Measurements from ENCODE around the gene EXOC2.

Gene EXOC2

DNA sequence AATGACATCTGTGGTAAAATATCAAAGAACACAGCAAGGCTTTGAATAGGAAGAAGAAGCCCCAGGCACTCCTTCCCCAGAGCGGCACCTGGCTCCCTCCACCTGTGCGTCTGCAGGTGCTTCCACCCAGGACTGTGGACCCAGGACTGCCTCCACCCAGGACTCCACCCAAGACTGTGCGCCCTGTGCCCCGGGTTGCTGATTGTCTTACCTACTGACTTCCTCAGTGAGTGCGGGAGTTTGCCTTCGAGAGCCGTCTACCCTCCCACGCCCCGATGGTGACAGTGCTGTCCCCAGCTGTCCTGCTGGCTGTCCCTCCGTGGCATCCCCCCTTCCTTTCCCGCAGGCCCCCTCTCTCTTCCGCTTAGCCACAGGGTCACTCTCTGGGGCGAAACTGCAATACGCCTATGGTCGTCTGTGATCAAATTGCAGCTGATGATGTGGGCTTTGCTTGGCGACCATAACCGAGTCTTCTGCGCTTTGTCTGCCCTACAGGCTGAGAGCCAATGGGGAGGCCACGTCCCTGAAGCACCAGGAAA is 249.2 kb downstream of the EXOC2 start:
- in situ Hi-C loops (cut with HindIII; ENCODE audit: low sequenced_read_pairs) = no loop called here
- TF ChIP-seq, protein P1, sequence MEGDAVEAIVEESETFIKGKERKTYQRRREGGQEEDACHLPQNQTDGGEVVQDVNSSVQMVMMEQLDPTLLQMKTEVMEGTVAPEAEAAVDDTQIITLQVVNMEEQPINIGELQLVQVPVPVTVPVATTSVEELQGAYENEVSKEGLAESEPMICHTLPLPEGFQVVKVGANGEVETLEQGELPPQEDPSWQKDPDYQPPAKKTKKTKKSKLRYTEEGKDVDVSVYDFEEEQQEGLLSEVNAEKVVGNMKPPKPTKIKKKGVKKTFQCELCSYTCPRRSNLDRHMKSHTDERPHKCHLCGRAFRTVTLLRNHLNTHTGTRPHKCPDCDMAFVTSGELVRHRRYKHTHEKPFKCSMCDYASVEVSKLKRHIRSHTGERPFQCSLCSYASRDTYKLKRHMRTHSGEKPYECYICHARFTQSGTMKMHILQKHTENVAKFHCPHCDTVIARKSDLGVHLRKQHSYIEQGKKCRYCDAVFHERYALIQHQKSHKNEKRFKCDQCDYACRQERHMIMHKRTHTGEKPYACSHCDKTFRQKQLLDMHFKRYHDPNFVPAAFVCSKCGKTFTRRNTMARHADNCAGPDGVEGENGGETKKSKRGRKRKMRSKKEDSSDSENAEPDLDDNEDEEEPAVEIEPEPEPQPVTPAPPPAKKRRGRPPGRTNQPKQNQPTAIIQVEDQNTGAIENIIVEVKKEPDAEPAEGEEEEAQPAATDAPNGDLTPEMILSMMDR (IDR thresholded peaks at IDR 0.05; ENCODE audit: low read depth, low read length) = no peak
- DNase-seq (ENCODE audit: low read depth, low spot score) = no peak
- H3K4me3 ChIP-seq (ENCODE audit: low read depth, low read length) = no peak overlapping the region

DNA sequence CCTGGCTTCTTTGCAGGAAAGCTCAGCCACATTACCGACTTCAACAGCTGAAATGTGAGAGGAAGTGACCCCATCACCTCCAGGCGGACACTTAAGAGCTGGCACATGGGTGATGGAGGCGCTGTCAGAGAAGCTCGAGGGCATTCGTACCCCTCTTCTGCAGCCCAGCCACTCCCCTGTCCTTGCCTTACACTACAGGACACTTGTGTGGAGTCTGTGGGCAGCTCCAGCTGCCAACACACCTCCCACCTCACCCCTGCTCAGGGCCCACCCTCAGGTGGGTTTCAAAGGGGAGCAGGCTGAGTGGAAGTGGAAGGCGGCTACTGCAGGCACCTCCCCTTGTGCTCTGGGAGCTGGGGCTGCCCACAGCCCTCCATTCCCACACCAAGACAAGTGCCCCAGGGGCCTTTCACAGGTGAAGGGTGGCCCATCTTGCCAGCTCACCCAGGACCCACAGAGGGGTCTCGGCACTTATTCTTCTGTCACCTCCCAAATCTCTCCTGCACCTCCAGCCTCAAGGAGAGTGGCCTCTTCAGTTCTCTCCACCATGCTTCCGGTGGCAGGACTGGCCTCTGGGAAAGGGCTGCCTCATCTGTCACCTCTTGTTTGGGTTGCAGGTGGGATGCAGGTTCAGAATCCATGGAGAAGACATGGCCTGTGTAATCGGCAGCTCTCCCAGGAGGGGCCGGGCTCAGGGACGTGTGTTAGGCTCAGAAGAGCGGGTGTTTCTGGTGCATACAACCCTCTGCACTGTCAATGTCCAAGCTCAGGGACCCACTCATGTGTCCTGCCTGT is 251.6 kb downstream of the EXOC2 start:
- no peak for DNase-seq (ENCODE audit: low read depth, low spot score)
- TF ChIP-seq, protein P1 (IDR thresholded peaks at IDR 0.05; ENCODE audit: low read depth, low read length) = no peak
- H3K4me3 ChIP-seq (ENCODE audit: low read depth, low read length) = no peak overlapping the region
- in situ Hi-C loops (cut with HindIII; ENCODE audit: low sequenced_read_pairs) = no loop called here

DNA sequence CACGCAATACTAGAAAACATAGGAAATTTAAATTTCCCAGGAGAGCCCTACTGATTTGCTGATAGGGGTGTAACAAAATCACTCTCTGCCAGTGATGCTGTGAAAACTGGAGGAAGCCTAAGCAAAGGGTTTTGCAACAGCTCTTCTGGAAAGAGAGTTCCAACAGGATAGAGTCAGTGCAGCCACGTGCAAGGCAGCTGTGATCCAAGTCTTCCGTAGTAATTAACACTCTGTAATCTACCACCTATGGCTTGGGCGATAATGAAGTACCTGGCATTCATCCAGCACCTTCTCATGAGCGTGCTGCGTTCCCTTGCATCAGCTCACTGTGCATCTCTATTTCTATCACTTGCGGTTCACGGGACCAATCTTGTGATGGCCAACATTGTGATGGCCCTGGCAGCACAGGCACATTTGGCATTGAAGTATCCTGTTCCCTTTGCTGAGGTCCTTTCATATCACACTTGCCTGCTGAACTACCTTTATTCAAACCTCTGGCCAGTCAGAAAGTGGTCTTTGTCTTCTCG is 253.2 kb downstream of the EXOC2 start:
- TF ChIP-seq, protein P1 (IDR thresholded peaks at IDR 0.05; ENCODE audit: low read depth, low read length) = no peak
- no peak overlapping the region for H3K4me3 ChIP-seq (ENCODE audit: low read depth, low read length)
- in situ Hi-C loops (cut with HindIII; ENCODE audit: low sequenced_read_pairs) = no loop called here
- DNase-seq (ENCODE audit: low read depth, low spot score) = no peak

DNA sequence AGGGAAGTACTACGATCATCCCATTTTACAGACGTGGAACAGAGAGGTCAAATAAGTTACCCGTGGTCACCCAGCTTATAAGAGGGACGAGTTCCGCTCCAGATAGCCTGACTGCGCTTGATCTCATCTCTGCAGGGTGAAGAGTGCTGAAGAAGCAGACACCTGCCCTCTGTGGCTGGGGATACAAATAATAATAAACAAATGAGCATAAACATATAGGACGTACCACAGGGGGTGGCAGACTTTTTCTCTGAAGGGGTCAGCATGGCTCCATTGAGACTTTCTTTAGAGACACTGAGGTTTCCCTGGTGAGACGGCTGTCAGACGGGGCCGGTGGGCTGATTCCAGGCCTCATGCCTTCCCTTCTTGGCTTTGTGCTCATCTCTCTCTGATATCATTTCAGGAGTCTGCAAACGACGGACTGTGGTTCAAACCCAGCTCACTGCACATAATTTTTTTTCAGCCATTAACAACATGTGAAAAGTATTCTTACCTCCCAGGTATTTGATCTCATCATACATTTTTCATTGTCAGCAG is 254.2 kb downstream of the EXOC2 start:
- no peak for DNase-seq (ENCODE audit: low read depth, low spot score)
- TF ChIP-seq, protein P1 (IDR thresholded peaks at IDR 0.05; ENCODE audit: low read depth, low read length) = no peak
- in situ Hi-C loops (cut with HindIII; ENCODE audit: low sequenced_read_pairs) = no loop called here

DNA sequence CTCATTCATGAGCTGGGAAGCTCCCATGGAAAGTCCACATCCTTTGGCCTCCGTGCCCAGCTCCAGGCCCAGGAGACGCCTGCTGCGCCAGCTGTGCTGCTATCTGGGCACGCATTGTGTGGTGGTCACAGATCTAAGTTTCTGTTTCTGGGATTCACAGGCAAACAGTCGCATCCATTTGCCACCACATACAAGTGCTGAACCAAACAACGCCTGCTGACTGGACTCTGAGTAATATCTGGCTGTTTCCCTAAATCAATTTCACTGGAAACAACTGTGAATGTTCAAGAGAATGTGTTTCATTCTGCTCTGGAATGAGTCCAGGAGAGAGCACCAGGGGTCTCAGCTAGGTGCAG is 255.9 kb downstream of the EXOC2 start:
- DNase-seq (ENCODE audit: low read depth, low spot score) = peak; percentile 59

More for the DNA sequence above, 254.2 kb downstream of the EXOC2 start:
- H3K4me3 ChIP-seq (ENCODE audit: low read depth, low read length) = no peak overlapping the region

DNA sequence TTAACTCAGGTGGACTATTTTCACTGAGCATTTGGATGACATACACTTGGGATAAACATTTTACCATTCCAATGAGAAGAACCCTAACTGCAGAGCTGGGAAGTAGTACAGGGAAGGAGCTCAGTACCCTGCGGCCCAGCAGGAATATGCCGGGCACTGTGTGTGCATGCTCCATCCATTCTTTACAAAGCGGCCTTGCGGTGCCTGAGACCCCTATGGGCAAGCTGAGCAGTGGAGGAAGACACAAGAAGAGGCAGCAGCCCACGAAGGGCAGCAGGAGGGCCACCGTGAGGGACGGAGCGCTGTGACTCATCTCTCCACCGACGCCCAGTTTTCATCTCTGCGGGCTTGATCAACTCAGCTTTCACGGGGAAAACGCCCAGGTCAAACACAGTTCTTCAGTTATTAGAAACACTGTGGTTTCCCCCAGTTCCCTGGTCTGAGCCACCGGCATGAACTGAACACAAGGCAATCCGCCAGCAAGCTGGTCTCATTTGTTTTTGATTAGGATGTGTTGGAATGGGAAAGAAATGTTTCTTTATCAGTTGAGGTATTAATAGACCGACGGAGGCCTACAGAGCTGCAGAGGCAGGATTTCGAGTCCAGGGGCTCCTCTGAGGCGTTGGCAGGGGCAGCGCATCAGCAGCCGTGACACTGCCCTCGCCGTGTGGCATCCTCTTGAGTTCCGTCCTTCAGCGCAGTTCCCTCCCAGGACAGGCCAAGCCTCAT is 256.5 kb downstream of the EXOC2 start:
- no peak overlapping the region for H3K4me3 ChIP-seq (ENCODE audit: low read depth, low read length)
- peak; percentile 89 for DNase-seq (ENCODE audit: low read depth, low spot score)
- TF ChIP-seq, protein P1 (IDR thresholded peaks at IDR 0.05; ENCODE audit: low read depth, low read length) = no peak
- in situ Hi-C loops (cut with HindIII; ENCODE audit: low sequenced_read_pairs) = no loop called here

More for the DNA sequence above, 255.9 kb downstream of the EXOC2 start:
- TF ChIP-seq, protein P1 (IDR thresholded peaks at IDR 0.05; ENCODE audit: low read depth, low read length) = no peak
- in situ Hi-C loops (cut with HindIII; ENCODE audit: low sequenced_read_pairs) = no loop called here
- no peak overlapping the region for H3K4me3 ChIP-seq (ENCODE audit: low read depth, low read length)
